ENCODE data around the gene SP3.

Gene SP3

DNA sequence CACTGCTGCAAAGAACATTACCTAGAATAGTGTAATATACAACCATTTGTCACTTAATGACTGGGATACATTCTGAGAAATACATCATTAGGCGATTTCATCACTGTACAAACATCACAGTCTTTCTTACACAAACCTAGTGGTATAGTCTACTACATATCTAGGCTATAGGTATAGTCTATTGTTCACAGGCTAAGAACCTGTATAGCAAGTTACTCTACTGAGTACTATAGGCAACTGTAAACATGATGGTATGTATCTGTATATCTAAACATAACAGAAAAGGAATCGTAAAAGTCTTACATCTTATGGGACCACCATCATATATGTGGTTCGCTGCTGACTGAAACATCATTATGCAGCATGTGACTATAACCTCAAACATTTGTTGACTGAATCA is 21.4 kb downstream of the SP3 start:
- DNase-seq (ENCODE audit: low spot score) (no peak), FAIRE-seq (no peak)

DNA sequence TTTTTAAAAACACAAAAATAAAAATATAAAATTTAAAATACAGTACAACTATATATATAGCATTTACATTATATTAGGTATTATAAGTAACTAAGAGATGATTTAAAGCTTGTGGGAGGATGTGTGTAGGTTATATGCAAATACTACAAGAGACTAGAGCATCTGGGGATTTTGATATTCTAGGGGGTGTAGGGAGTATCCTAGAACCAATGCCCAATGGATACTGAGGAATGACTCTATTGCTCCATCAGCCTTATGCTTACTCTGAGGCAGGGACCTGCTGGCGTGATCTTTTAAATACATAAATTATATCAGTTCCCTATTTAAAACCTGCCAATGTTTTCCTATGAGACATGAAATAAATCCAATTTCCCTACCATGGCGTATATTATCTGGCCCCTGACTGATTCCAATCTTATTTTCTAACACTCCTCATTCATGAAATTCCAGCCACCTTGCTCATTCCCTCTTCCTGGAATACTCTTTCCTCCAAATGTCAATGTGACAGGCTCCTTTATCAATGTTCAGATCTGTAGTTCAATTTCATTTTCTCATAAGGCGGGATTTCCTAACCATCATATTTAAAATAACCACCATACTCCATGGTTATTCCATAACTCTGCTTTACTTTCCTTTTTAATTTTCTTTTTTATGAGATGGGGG is 22.2 kb downstream of the SP3 start:
- FAIRE-seq = no peak
- DNase-seq (ENCODE audit: low spot score) = no peak

DNA sequence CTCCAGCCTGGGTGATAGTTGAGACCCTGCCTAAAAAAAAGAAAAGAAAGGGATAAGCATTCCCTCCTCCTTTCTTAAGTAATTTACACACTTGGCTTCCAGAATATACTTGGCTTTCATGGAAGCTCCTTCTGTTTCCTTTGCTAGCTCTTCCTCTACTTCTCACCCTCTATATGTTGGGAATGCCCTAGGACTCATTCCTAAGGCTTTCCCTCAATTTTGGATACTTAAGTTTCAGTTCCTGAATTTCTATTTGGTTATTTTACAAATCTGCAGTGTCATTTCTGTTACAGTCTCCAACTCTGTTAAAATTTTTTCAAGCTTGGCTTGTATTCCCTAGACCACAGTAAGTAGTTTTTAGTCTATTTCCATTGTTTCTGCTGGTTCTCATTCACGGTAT is 23.6 kb downstream of the SP3 start:
- FAIRE-seq (no peak), DNase-seq (ENCODE audit: low spot score) (no peak)

DNA sequence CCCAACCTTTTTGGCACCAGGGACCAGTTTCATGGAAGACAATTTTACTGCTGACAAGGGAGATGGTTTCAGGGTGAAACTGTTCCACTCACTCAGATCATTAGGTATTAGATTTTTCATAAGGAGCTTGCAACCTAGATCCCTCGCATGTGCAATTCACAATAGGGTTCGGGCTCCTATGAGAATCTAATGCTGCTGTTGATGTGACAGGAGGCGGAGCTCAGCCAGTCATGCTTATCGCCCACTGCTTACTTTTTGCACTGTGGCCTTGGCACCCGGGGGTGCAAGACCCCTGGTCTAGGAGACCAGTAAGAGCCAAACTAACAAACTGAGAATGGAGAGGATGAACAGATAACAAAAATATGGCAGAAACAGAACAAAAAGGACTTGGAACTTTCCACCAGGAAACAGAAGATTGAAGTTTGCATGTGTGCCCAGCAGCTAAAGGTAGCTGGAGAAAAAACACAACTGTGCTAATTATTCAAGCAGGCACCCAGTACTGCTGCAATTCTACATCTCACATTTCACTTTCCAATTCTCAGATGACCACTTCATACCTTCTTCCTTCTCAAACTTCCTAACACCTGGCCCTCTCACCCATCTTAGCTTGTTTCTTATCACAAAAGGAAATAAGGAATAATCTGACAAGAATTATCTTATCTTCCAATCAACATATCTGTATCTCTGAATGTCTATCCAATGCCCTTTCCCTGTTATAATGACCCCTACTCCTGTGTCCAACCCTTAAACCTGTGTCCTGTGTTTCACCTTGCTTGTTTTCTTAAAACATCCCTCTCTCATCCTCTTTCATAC is 24.8 kb downstream of the SP3 start:
- FAIRE-seq (no peak), DNase-seq (ENCODE audit: low spot score) (no peak)

DNA sequence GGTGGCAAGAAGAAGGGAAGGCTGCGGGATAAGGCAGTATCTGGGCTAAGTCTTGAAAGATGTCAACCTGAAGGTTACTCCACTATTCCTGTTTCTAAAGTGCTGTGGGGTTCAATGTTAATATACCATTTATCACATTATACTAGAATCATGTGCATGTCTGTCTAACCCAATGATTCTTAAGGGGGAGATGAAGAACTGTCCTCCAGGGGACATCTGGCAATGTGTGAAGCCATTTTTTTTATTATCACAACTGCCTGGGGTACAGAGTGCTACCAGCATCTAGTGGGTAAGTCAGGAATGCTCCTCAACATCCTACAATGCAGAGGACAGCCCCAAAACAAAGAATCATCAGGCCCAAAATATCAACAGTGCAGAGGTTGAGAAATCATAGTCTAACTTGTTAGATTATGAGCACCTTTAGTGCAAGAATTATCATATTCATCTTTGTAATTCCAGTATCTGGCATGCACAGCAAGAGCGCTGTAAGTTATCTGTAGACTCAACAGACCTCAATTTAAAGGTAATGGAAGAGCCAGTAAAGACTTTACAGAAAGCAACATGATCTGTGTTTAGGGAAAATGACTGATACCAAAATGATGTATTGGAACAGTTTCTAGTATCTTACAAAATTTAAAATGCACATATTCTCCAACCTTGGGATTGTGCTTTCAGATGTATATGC is 26.3 kb downstream of the SP3 start:
- FAIRE-seq = no peak
- no peak for DNase-seq (ENCODE audit: low spot score)

DNA sequence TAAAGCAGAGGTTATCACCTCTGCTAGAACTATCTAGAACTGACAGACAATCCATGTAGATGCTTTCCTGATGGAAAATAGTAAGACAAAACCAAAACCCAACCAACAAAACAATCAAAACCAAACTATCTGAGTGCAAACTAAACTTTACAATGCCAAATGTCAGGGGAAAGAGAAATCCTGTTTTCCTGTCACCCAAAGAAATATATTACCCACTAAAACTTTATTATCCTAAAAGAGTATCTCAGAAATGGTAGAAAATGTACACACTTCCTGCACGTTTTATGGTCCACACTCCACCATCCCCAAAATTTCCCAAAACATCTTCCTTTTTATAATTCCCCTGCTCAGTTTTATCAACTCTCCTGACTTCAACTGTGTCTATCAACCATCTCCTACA is 29.9 kb downstream of the SP3 start:
- FAIRE-seq = no peak
- no peak for DNase-seq (ENCODE audit: low spot score)

DNA sequence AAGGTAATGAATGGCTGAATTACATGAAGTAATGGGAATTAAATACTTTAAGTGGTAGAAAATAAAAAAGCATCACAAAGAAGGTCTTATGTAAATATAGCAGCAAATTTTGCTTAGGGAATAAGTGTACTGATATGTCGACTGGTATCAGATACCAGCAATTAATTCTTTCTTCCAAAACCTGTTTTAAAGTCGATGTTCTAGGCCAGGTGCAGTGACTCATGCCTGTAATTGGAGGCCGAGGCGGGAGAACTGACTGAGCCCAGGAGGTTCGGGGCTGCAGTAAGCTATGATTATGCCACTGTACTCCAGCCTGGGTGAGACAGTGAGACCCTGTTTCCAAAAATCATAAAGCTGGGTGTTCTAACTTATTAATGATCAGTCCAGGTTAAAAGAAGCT is 30.3 kb downstream of the SP3 start:
- no peak for DNase-seq (ENCODE audit: low spot score)
- no peak for FAIRE-seq

DNA sequence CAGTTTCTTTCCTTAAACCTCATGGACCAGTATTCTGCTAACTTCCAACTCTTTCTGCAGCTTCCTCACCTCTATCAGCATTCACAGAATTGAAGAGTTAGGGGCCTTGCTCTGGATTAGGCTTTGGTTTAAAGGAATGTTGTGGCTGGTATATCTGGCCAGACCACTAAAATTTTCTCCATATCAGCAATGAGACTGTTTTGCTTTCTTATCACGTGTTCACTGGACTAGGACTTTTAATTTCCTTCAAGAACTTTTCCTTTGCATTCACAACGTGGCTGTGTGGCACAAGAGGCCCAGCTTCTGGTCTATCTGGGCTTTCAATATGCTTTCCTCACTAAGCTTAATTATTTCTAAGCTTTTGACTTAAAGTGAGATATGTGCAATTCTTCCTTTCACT is 33.4 kb downstream of the SP3 start:
- no peak for FAIRE-seq
- no peak for DNase-seq (ENCODE audit: low spot score)

DNA sequence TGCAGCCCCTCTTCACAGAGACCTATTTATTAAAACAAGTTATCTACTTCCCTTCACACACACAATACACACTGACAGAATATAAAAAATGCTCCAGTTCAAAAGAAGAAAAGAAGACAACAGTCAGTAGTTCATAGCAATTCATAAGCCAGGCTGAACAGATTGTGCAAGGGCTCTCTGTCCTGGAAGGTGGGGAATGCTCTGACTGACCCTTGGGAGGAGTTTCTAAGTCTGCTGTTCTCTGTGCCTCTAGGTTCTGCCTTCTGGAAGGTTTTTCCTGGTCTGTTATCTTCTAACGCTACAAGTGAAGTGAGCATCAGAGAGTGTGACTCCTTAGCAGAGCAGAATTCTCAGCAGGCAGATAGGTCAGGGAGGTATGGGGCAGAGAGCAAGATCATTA is 35.7 kb downstream of the SP3 start:
- FAIRE-seq = no peak
- DNase-seq (ENCODE audit: low spot score) = no peak

DNA sequence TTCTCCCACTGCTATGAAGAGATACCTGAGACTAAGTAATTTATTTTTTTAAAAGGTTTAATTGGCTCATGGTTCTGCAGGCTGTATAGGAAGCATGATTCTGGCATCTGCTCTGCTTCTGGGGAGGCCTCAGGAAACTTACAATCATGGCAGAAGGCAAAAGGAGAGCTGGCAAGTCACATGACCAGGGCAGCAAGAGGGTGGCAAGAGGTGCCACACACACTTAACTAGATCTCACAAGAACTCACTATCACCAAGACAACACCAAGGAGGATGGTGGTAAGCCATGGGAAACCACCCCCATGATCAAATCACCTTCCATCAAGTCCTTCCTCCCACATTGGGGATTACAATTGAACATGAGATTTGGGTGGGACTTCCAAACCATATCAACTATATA is 38.3 kb downstream of the SP3 start:
- no peak for DNase-seq (ENCODE audit: low spot score)

DNA sequence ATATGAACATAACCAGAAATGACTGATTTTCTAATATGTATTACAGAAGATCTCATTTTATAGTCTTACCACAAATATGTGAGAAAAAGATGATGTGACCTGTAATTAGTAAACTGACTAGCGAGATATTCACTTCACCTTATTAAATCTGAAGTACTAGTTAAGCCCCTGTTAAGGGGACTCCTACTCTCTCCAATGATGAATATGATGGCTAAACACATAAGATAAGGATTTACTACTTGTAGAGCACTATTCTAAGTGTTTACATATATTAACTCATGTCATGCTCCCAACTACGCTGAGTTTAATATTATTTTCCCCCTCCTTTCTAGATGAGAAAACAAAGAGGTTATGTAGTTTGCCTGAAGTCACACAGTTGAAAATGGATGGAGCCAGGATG is 40.9 kb downstream of the SP3 start:
- DNase-seq (ENCODE audit: low spot score) = no peak
- no peak for FAIRE-seq

More for the DNA sequence above, 38.3 kb downstream of the SP3 start:
- FAIRE-seq = no peak

DNA sequence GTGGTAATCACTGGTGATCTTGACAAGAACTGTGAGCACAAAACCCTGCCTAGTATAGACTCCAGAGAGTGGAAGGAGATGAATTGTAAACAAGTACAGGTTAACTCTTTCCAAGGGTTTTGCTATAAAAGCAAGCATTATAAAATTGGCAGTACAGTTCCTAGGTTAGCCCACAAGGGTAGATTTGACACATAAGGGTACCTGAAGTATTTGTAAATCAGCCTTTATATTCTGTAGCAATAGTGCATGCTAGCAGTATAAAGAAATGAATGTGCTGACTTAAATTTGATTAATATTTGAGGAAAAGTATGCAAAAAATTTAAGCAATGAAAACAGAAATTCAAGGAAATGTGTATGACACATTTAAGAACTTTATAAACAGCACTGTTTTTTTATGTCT is 42.4 kb downstream of the SP3 start:
- no peak for DNase-seq (ENCODE audit: low spot score)
- no peak for FAIRE-seq

DNA sequence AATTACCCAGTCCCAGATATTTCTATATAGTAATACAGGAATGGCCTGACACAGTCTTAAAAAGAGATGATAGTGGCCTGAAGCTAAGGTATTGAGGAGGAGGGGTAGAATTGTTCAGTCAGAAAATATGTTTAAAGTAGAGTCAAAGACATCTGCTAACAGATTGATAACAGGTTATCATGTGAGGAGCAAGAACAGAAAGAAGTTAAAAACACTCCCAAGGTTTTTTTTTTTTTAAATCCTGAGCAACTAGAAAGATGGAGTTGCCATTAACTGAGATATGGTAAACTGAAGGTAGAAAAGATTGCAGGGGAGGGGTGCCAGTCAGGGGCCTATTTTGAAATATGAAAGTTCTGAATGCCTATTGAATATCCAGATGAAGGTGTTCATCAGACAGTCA is 43.1 kb downstream of the SP3 start:
- no peak for DNase-seq (ENCODE audit: low spot score)
- no peak for FAIRE-seq

DNA sequence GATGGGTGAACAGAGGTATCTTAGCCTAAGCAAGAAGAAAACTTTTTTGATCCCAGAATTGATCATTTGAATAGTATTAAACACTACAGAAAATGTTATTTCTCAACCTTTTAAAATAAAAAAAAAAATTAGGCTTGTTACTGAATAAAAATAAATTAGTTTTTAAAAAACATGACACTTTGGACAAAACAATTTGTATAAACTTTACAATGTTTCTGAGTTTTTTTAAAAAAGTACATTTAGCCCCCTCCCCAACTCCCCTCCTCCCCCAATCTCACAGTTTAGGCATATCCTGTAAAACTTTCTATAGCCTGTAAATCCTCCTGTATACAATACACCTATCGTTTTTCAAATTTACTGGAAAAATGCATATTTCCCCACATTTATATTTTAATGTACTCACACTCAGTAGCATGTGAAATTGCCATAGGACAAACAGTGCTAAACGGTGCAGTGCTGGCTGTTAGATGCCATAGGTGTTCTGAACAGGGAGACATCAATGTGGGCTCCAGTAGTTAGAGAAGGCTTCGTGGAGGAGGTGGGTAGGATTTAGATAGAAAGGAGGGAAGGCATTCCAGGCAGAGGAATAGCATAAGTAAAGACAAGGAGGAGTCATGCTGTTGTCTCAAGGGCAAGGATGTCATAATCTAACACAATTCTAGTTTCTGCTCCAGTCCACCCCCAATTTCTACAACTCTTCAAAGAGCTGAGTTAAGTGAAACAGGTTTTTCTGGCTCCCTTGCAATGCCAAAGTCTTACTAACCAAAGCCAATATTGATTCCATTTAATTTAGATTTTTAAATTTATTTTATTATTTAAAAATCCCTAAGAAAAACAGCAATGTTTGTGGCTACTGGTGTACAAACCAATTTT is 50.9 kb downstream of the SP3 start:
- FAIRE-seq (no peak), DNase-seq (ENCODE audit: low spot score) (no peak)

DNA sequence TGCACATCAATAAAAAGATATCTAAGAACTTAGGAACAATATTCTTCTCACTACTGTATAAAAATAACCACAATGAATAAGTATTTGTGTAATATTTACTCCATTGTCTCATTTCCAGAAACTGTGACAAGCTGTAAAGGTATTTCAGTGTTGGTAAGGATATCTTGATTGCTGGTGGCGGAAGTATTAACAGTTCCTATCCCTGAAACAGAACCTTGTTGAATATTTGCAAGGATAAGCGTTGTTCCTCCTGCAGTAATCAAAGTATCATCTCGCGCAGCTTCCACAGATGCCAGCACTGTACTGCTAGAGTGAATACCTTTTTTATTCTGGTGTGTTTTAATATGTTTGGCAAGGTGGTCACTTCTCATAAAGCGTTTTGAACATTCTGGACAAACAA is 55.3 kb downstream of the SP3 start:
- FAIRE-seq = no peak
- no peak for DNase-seq (ENCODE audit: low spot score)

DNA sequence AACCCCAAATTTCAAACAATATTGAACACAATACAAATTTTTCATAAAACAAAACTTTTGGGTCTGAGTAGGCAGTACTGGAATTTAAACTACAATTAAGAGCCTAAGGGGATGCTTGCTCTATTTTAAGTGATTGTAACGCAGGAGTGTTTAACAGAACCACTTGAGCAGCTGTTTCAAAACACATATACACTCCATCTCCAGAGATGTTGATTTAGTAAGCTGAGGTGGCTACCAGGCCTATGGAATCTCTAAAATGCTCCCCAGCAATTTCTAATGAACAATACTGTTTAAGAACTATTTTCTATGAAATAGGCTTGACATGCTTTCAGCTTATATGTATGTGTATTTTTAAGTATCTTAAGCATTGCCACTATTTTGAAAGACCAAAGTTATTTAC is 58.5 kb downstream of the SP3 start:
- DNase-seq (ENCODE audit: low spot score) = no peak

DNA sequence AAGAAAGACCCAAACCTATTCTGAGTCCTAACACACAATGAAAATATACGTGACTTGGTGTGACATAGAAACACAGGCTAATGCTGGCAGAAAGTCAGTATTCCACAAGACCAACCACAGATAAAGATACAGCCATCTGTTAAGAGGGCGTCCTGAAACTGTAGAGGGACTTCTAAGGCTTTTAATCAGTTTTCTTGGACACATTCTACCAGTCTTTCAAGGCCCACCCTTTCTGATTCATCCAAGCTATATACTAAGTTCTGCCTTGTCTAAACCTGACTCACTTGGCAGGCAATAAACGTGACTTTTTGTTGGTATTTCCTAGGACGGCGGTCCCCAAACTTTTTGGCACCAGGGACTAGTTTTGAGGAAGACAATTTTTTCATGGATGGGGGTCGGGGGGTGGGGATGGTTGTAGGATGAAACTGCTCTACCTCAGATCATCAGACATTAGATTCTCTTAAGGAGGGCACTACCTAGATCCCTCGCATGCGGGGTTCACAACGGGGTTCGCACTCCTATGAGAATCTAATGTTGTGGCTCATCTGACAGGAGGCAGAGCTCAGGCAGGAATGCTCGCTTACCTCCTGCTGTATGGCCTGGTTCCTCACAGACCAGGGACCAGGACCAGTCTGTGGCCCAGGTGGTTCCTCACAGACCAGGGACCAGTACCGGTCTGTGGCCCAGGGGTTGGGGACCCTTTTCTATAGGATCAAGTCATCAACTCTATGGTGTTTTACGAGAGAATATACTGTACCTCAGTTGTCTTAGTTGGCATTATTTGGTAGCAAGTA is 61.4 kb downstream of the SP3 start:
- FAIRE-seq = no peak
- no peak for DNase-seq (ENCODE audit: low spot score)

More for the DNA sequence above, 58.5 kb downstream of the SP3 start:
- FAIRE-seq = no peak

DNA sequence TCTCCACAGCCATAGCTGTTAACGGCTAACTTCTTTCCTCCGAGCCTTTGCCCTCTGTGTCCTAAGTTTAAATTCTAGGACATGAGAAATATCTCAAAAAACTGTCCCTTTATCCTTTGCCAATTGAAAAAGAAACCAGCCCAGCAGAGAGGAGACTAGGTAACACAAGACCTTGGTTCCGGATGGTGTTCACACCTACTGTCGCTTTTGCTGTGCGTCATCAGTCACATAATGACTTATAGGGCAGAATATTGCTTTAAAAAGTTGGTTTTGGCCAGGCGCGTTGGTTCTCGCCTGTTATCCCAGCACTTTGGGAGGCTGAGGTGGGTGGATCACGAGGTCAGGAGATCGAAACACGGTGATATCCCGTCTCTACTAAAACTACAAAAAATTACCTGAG is 66.2 kb downstream of the SP3 start:
- no peak for DNase-seq (ENCODE audit: low spot score)
- FAIRE-seq = no peak

DNA sequence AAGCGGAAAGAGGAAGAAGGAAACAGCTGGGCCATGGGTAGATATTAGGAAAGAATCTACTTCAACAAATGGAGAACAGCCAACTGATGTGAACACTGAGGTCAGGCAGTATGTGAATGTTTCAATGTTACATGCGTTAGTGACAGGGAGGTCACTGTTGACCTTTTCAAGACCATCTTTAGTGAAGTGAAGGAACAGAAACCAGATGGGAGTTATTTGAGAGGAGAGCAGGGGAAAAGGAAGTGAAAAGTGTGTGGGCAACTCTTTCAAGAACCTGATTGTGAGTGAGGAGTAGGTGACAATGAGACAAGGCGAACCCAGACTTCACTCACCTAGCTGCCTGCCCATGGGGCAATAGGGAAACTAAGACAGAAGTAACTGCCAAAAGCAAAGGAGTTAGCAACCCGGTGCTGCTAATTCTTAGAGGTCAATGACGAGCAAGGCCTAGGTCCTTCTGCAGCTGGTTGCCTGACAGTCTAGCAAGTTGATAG is 67.0 kb downstream of the SP3 start:
- no peak for FAIRE-seq
- no peak for DNase-seq (ENCODE audit: low spot score)

DNA sequence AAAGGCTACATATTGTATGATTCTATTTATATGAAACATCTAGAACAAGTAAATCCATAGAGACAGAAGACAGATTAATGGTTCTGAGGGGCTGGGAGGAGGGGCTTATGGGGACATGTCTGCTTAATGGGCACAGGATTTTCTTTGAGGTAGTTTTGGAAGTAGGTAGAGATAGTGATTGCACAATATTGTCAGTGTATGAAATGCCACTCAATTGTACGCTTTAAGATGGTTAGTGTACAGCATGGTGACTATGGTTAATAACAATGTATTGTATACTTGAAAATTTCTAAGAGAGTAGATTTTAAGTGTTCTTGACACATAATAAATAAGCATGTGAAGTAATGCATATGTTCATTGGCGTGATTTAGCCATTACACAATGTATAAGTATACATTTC is 68.4 kb downstream of the SP3 start:
- FAIRE-seq (no peak), DNase-seq (ENCODE audit: low spot score) (no peak)

DNA sequence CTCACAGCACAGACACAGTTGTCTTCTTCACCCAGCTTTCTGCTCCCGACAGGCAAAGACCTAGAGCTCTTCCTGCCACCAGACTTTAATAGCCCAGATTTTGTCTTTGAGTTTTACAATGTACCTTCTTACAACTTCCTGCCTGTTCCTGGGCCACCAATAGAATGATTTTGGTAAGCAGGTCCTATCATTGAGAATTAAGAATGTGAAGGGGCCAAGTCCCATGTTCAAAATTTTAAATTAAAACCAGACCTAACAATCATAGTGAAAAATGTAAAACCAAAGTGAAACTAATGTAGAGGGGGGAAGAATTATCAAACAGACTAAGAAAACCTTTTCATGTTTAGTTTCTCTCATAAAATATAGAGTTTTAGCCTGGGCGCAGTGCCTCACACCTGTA is 72.8 kb downstream of the SP3 start:
- FAIRE-seq = no peak
- no peak for DNase-seq (ENCODE audit: low spot score)

Measured in urothelium cell line (cell line).